GM12865 (cell line): ENCODE data around the gene PPP1R27.

Experiments used
- DNase-seq: peaks from one replicate; pipeline ENCODE4 v3.0.0; 2010; ENCODE audit warnings: low read depth
- H3K4me3 ChIP-seq: 2 replicates; pipeline ENCODE4 v1.5.1; 2011; ENCODE audit warnings: mild to moderate bottlenecking, low read depth, low read length, control low read depth
- TF ChIP-seq, protein P1 (sequence below): IDR thresholded peaks from 2 replicates; pipeline ENCODE4 v1.5.1; 2011; ENCODE audit warnings: low read length, control low read depth, low read depth, inconsistent platforms; ENCODE audit not compliant: insufficient read depth; ENCODE audit errors: missing control alignments

The PPP1R27 gene

GRCh38 chr17:81821147-81821546 lies 13.7 kb downstream of the PPP1R27 start:
- H3K4me3 ChIP-seq, result no peak overlapping the region
- DNase-seq, result no peak
- TF ChIP-seq, protein P1, sequence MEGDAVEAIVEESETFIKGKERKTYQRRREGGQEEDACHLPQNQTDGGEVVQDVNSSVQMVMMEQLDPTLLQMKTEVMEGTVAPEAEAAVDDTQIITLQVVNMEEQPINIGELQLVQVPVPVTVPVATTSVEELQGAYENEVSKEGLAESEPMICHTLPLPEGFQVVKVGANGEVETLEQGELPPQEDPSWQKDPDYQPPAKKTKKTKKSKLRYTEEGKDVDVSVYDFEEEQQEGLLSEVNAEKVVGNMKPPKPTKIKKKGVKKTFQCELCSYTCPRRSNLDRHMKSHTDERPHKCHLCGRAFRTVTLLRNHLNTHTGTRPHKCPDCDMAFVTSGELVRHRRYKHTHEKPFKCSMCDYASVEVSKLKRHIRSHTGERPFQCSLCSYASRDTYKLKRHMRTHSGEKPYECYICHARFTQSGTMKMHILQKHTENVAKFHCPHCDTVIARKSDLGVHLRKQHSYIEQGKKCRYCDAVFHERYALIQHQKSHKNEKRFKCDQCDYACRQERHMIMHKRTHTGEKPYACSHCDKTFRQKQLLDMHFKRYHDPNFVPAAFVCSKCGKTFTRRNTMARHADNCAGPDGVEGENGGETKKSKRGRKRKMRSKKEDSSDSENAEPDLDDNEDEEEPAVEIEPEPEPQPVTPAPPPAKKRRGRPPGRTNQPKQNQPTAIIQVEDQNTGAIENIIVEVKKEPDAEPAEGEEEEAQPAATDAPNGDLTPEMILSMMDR, result no peak

- DNase-seq, result no peak
- no peak overlapping the region for H3K4me3 ChIP-seq
- TF ChIP-seq, protein P1, result no peak
Measured at GRCh38 chr17:81819708-81820107, 15.1 kb downstream of the PPP1R27 start.

DNA sequence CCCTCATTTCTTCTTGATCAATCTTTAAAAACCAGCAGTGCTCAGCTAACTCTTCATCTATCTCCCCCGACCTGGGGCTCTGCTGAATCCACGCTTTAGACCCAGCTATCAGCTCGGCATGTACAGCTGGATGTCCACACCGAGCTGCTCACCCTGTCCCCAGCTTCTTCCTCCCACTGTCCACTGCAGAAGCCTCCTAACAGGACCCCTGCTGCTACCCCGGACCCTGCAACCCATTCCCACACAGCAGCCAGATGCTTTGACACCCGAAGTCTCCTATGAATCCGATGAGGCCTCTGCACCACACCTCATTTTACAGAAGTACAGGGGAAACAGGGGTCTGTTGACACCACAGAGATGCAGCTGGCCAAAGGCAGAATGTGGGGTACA lies 17.1 kb downstream of the PPP1R27 start:
- no peak for DNase-seq
- no peak overlapping the region for H3K4me3 ChIP-seq
- TF ChIP-seq, protein P1, result no peak

GRCh38 chr17:81815646-81815986 lies 19.2 kb downstream of the PPP1R27 start:
- TF ChIP-seq, protein P1, result no peak
- DNase-seq, result no peak
- no peak overlapping the region for H3K4me3 ChIP-seq

DNA sequence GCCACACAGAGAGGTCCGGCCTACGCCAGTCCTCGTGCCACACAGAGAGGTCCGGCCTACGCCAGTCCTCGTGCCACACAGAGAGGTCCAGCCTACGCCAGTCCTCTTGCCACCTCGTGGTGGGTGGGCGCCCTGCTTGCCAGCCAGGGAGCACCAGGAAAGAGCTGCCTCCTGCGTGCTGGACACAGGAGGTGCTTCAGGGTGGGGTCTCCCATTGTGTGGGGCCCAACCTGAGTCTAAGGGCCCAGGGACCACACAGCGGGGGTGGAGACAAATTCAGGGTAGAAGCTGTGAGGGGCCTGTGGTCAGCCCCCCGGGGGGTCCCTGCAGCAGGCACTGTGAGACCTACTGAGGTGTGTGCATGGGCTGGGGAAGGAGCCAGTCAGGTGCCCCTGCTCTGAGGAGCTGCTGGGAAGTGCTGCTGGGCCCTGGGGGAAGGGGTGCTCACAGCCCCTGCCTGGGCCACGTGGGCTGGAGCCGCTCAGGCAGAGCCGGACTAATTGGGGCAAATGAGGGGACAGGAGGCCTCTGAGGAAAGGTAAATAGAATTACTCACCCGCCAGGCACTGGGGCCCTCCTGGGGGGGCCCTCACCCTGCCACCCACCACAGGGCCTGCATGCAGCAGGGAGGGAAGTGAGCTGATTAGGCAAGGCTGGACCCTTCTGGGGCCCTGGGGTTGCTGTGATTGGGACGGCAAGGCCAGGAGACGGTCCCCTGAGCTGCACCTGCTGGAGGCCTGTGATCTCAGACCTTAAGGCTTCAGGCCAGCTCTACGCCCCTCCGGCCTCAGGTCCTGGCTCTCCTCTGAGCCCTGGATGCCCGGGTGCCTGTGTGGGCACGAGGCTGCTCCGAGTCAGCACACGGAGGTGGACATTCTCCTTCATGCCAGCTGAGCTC lies 19.9 kb downstream of the PPP1R27 start:
- no peak overlapping the region for H3K4me3 ChIP-seq
- DNase-seq, result no peak
- TF ChIP-seq, protein P1, result no peak

DNA sequence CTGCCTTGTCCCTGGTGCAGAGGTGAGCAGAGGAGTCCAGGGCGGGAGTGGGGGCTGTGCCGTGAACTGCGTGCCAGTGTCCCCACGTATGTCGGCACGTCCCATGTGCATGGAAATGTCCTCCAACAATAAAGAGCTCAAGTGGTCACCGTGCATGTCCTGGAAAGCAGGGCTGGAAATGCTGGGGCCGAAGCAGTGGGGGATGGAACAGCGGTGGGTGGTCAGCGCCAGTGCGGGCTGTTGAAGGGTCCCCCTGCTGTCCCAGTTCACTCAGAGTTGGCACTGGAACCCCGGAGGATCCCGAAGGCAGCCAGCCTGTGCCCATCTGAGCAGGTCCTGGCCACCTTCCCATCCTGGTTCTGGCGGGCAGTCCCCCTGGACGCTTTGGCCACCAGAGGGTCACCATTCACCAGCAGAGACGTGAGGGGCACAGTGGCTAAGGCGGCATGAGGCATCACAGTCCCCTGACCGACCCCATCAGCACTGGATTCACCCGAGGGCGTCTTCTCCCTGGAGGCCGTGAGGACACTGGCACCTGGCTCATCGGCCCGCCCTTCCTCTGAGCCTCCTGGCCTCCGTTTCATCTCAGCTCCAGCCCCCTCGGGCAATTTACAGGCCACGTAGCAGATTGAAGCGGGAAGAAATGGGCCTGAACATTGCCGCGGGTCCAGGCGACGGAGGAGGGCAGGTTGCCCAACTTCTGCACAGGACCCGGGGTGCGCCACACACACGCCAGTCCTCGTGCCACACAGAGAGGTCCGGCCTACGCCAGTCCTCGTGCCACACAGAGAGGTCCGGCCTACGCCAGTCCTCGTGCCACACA lies 20.8 kb downstream of the PPP1R27 start:
- no peak for DNase-seq
- TF ChIP-seq, protein P1, result no peak
- H3K4me3 ChIP-seq, result no peak overlapping the region
